Measurements from ENCODE around the gene ASPDH.
"Not testable (repeated sequence)": the region's sequence is repeated elsewhere in the genome, so short reads cannot be mapped to it uniquely, and the experiment has no call there.

ASPDH gene

GRCh38 chr19:50475736-50476223, 37.9 kb downstream of the ASPDH start:
- WGBS: 75% methylated on average over 29 of the region's 29 CpGs
- Histone ChIP-seq H3K4me1 (ENCODE audit: insufficient read depth, low read length) (no peaks in the 10 kb centered on the region), H3K9ac (ENCODE audit: low read depth, low read length) (no peak overlapping the region), H3K4me3 (ENCODE audit: low read length) (peak overlapping the region; percentile 93), H3K9me3 (ENCODE audit: insufficient read depth, low read depth, low read length) (peaks cover 12% of the 10 kb centered on the region), H3K36me3 (ENCODE audit: insufficient read depth, low read length) (peaks cover 26% of the 10 kb centered on the region), H3K27ac (ENCODE audit: low read depth, low read length) (no peak overlapping the region), H3K27me3 (ENCODE audit: insufficient read depth, low read length) (no peaks in the 10 kb centered on the region)

- Histone ChIP-seq H3K9me3 (ENCODE audit: insufficient read depth, low read depth, low read length) (peaks cover 12% of the 10 kb centered on the region), H3K27ac (ENCODE audit: low read depth, low read length) (no peak overlapping the region), H3K9ac (ENCODE audit: low read depth, low read length) (no peak overlapping the region), H3K27me3 (ENCODE audit: insufficient read depth, low read length) (no peaks in the 10 kb centered on the region), H3K4me1 (ENCODE audit: insufficient read depth, low read length) (no peaks in the 10 kb centered on the region), H3K36me3 (ENCODE audit: insufficient read depth, low read length) (peaks cover 19% of the 10 kb centered on the region), H3K4me3 (ENCODE audit: low read length) (no peak overlapping the region)
- WGBS: 89% methylated on average over 12 of the region's 12 CpGs
These were observed 38.6 kb downstream of the ASPDH start for GRCh38 chr19:50475101-50475568.

- H3K9me3 ChIP-seq (ENCODE audit: insufficient read depth, low read depth, low read length); H3K27me3 ChIP-seq (ENCODE audit: insufficient read depth, low read length); H3K9ac ChIP-seq (ENCODE audit: low read depth, low read length); H3K4me3 ChIP-seq (ENCODE audit: low read length); H3K4me1 ChIP-seq (ENCODE audit: insufficient read depth, low read length); H3K36me3 ChIP-seq (ENCODE audit: insufficient read depth, low read length); H3K27ac ChIP-seq (ENCODE audit: low read depth, low read length): not testable (repeated sequence)
- WGBS: 75% methylated on average over 3 of the region's 3 CpGs
These were observed 40.4 kb downstream of the ASPDH start for GRCh38 chr19:50473336-50473735.

GRCh38 chr19:50468818-50469217, 44.9 kb downstream of the ASPDH start:
- Histone ChIP-seq H3K9me3 (ENCODE audit: insufficient read depth, low read depth, low read length) (peaks cover 5% of the 10 kb centered on the region; the same call in 1 of the 2 replicates), H3K27ac (ENCODE audit: low read depth, low read length) (no peak overlapping the region), H3K4me1 (ENCODE audit: insufficient read depth, low read length) (no peaks in the 10 kb centered on the region), H3K27me3 (ENCODE audit: insufficient read depth, low read length) (no peaks in the 10 kb centered on the region), H3K9ac (ENCODE audit: low read depth, low read length) (no peak overlapping the region), H3K4me3 (ENCODE audit: low read length) (no peak overlapping the region), H3K36me3 (ENCODE audit: insufficient read depth, low read length) (no peaks in the 10 kb centered on the region)
- WGBS: 83% methylated on average over 6 of the region's 6 CpGs

- no peaks in the 10 kb centered on the region for H3K27me3 ChIP-seq (ENCODE audit: insufficient read depth, low read length)
- H3K36me3 ChIP-seq (ENCODE audit: insufficient read depth, low read length): no peaks in the 10 kb centered on the region
- H3K4me3 ChIP-seq (ENCODE audit: low read length): no peak overlapping the region
- WGBS: 92% methylated on average over 18 of the region's 18 CpGs
- no peak overlapping the region for H3K9ac ChIP-seq (ENCODE audit: low read depth, low read length)
- H3K27ac ChIP-seq (ENCODE audit: low read depth, low read length): no peak overlapping the region
- peaks cover 5% of the 10 kb centered on the region; the same call in 1 of the 2 replicates for H3K9me3 ChIP-seq (ENCODE audit: insufficient read depth, low read depth, low read length)
- H3K4me1 ChIP-seq (ENCODE audit: insufficient read depth, low read length): no peaks in the 10 kb centered on the region
These were observed 46.1 kb downstream of the ASPDH start for GRCh38 chr19:50467566-50467965.

- Histone ChIP-seq H3K4me3 (ENCODE audit: low read length) (no peak overlapping the region), H3K36me3 (ENCODE audit: insufficient read depth, low read length) (no peaks in the 10 kb centered on the region), H3K4me1 (ENCODE audit: insufficient read depth, low read length) (no peaks in the 10 kb centered on the region), H3K9ac (ENCODE audit: low read depth, low read length) (no peak overlapping the region), H3K9me3 (ENCODE audit: insufficient read depth, low read depth, low read length) (peaks cover 2% of the 10 kb centered on the region; the same call in 1 of the 2 replicates), H3K27me3 (ENCODE audit: insufficient read depth, low read length) (no peaks in the 10 kb centered on the region), H3K27ac (ENCODE audit: low read depth, low read length) (no peak overlapping the region)
- WGBS: 94% methylated on average over 11 of the region's 11 CpGs
These were observed 47.0 kb downstream of the ASPDH start for GRCh38 chr19:50466706-50467039.

- no peaks in the 10 kb centered on the region for H3K9me3 ChIP-seq (ENCODE audit: insufficient read depth, low read depth, low read length)
- no peaks in the 10 kb centered on the region for H3K36me3 ChIP-seq (ENCODE audit: insufficient read depth, low read length)
- no peak overlapping the region for H3K27ac ChIP-seq (ENCODE audit: low read depth, low read length)
- 55% methylated on average over 29 of the region's 29 CpGs for WGBS
- H3K27me3 ChIP-seq (ENCODE audit: insufficient read depth, low read length): no peaks in the 10 kb centered on the region
- H3K4me1 ChIP-seq (ENCODE audit: insufficient read depth, low read length): no peaks in the 10 kb centered on the region
- H3K4me3 ChIP-seq (ENCODE audit: low read length): no peak overlapping the region
- H3K9ac ChIP-seq (ENCODE audit: low read depth, low read length): no peak overlapping the region
These were observed 47.6 kb downstream of the ASPDH start for GRCh38 chr19:50465986-50466705.

GRCh38 chr19:50465000-50465399, 48.7 kb downstream of the ASPDH start:
- no peaks in the 10 kb centered on the region for H3K9me3 ChIP-seq (ENCODE audit: insufficient read depth, low read depth, low read length)
- WGBS: 95% methylated on average over 13 of the region's 13 CpGs
- no peaks in the 10 kb centered on the region for H3K27me3 ChIP-seq (ENCODE audit: insufficient read depth, low read length)
- no peak overlapping the region for H3K27ac ChIP-seq (ENCODE audit: low read depth, low read length)
- H3K9ac ChIP-seq (ENCODE audit: low read depth, low read length): no peak overlapping the region
- no peaks in the 10 kb centered on the region for H3K36me3 ChIP-seq (ENCODE audit: insufficient read depth, low read length)
- no peaks in the 10 kb centered on the region for H3K4me1 ChIP-seq (ENCODE audit: insufficient read depth, low read length)
- no peak overlapping the region for H3K4me3 ChIP-seq (ENCODE audit: low read length)

GRCh38 chr19:50464348-50464747, 49.4 kb downstream of the ASPDH start:
- H3K4me1 ChIP-seq (ENCODE audit: insufficient read depth, low read length): no peaks in the 10 kb centered on the region
- no peaks in the 10 kb centered on the region for H3K27me3 ChIP-seq (ENCODE audit: insufficient read depth, low read length)
- H3K36me3 ChIP-seq (ENCODE audit: insufficient read depth, low read length): no peaks in the 10 kb centered on the region
- no peaks in the 10 kb centered on the region for H3K9me3 ChIP-seq (ENCODE audit: insufficient read depth, low read depth, low read length)
- WGBS: 90% methylated on average over 19 of the region's 19 CpGs
- H3K27ac ChIP-seq (ENCODE audit: low read depth, low read length): no peak overlapping the region
- H3K4me3 ChIP-seq (ENCODE audit: low read length): no peak overlapping the region
- no peak overlapping the region; the same call in 1 of the 2 replicates for H3K9ac ChIP-seq (ENCODE audit: low read depth, low read length)

- Histone ChIP-seq H3K9ac (ENCODE audit: low read depth, low read length) (no peak overlapping the region), H3K27ac (ENCODE audit: low read depth, low read length) (no peak overlapping the region), H3K27me3 (ENCODE audit: insufficient read depth, low read length) (no peaks in the 10 kb centered on the region), H3K36me3 (ENCODE audit: insufficient read depth, low read length) (no peaks in the 10 kb centered on the region), H3K4me3 (ENCODE audit: low read length) (no peak overlapping the region), H3K9me3 (ENCODE audit: insufficient read depth, low read depth, low read length) (no peaks in the 10 kb centered on the region), H3K4me1 (ENCODE audit: insufficient read depth, low read length) (no peaks in the 10 kb centered on the region)
- 85% methylated on average over 7 of the region's 7 CpGs for WGBS
These were observed 50.7 kb downstream of the ASPDH start for GRCh38 chr19:50462970-50463369.

Measured in HUES64 (cell line).